Measurements from ENCODE around the gene CYGB. TPM values are rescaled to one million over a fixed set of nuclear protein-coding genes. Genes with fewer than 3 reads are reported as not detected.

The CYGB gene
- total and polyA plus RNA-seq, 2 of the 13 experiments (the other 11 are each of a cell fraction or from before 2014, with no cell fraction given) = 18.9 to 27.1 TPM

DNA sequence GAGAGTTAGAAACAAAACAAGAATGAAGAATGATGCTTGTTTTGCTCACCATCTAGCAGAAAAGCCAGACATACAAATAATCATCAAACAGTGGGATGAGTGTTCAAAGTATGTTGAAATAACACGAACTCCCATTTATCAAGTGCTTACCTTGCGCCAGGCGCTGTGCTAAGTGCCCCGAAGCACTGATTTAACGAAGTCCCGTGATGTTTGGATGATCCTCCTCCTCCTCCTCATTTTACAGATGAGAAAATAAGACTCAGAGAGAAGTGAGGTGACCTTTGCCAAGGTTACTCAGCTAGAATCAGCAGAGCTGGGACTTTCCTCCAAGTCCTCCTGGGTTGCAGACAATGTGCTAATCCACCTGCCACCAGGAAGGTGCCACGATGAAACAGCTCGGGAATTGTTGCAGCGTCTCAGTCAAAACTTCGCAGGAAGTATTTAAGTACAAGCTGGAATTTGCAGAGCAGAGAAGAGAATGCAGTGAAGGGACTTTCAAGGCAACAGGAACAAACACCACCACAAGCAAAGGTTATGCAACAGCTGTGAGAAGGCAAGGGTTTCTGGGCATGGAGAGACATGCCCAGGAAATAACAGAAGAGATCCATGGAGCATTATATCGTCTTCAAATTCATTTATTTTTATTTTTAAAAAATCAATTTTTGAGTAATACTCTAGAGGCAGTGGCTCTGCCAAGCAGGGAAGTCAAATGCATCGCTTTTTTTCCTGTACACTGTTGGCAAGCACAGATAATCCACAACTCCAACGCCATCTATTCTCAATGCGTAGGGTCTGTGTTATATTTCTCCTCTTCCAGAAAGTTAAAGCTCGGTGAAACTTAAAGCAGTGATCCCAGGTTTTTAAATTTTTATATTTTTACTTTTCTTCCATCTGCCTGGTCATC is 13.5 kb upstream of the CYGB start:
- WGBS (ENCODE audit: low lambda C conversion rate) = 21% methylated on average over 15 of the region's 15 CpGs
- peaks cover 0 to under 1% of the 10 kb centered on the region in 2 experiments; a peak in 1 of 5 replicates for H3K36me3 ChIP-seq (replicated peaks in 1 of 2; ENCODE audit: control insufficient read depth in 1 of 2, insufficient read depth in 2 of 2, low read length in 2 of 2)
- FAIRE-seq = peak; percentile 78
- BruUV-seq (replicated peaks) = TSS peak; percentile 95
- in situ Hi-C loops (cut with HindIII; ENCODE audit: extremely low pct_ligation_motif_present, low pct_unique_long_range_greater_than_20kb) = no loop called here
- intact Hi-C loops (cut with micrococcal nuclease; ENCODE audit: unreplicated experiment) = loop anchor here (5.0 to 10.0 kb wide), 2 partner anchors 36 to 154 kb away; partner anchors contain the start of gene ST6GALNAC2
- peak overlapping the region; percentile 93 for H3K4me2 ChIP-seq (ENCODE audit: low read depth, low read length)
- H3K79me2 ChIP-seq (ENCODE audit: insufficient read depth, low read length) = peaks cover 42% of the 10 kb centered on the region
- ChIA-PET CTCF (ENCODE audit: low intra/inter-chr PET ratio, low total read pairs) (no interaction called here), POLR2A (interaction anchor here (0.6 to 4.4 kb wide), 18 partner anchors 10 to 1157 kb away, joined by 3 to 40 read pairs (median 7); partner anchors contain the start of genes MXRA7, PRCD, RHBDF2 and ST6GALNAC2)
- peak overlapping the region; percentile 43 to 66 (median 66) for H3K4me3 ChIP-seq (replicated peaks in 1 of 3; ENCODE audit: insufficient read depth in 1 of 3, low read depth in 2 of 3, low read length in 3 of 3)
- H3K4me1 ChIP-seq (ENCODE audit: insufficient read depth, low read length) = peaks cover 88% of the 10 kb centered on the region
- no peaks in the 10 kb centered on the region for H3K9me3 ChIP-seq (ENCODE audit: low read length)
- ATAC-seq = peak; percentile 20
- H2AFZ ChIP-seq (ENCODE audit: low read length) = no peak overlapping the region
- peaks cover 7% of the 10 kb centered on the region; the same call in 1 of the 2 replicates for H4K20me1 ChIP-seq (ENCODE audit: insufficient read depth, low read length)
- H3K27ac ChIP-seq (ENCODE audit: extremely low read length, insufficient read depth, low read length) = peak overlapping the region; percentile 78
- H3K27me3 ChIP-seq (ENCODE audit: control insufficient read depth in 1 of 2, insufficient read depth in 2 of 2, low read length in 2 of 2) = no peaks in the 10 kb centered on the region
- H3K9ac ChIP-seq (ENCODE audit: insufficient read depth, low read depth, low read length) = peak overlapping the region; percentile 64
- peak; percentile 87 for DNase-seq (ENCODE audit: low spot score)
- TF ChIP-seq ZNF644 (CRISPR knock-in tag; IDR thresholded peaks at IDR 0.05; ENCODE audit: low read depth) (peak; percentile 85), KAT7 (CRISPR knock-in tag; IDR thresholded peaks at IDR 0.05; ENCODE audit: borderline replicate concordance) (peak; percentile 54; the same call in 1 of the 2 replicates), ZNF441 (CRISPR knock-in tag; IDR thresholded peaks at IDR 0.05; ENCODE audit: borderline replicate concordance) (peak; percentile 82), ZNF883 (CRISPR knock-in tag; IDR thresholded peaks at IDR 0.05; ENCODE audit: not compliant biosample characterization) (no peak)
- TF ChIP-seq, protein P1, sequence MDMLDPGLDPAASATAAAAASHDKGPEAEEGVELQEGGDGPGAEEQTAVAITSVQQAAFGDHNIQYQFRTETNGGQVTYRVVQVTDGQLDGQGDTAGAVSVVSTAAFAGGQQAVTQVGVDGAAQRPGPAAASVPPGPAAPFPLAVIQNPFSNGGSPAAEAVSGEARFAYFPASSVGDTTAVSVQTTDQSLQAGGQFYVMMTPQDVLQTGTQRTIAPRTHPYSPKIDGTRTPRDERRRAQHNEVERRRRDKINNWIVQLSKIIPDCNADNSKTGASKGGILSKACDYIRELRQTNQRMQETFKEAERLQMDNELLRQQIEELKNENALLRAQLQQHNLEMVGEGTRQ (IDR thresholded peaks at IDR 0.05; ENCODE audit: low read depth, low read length) = no peak
- TF ChIP-seq, protein P1 (CRISPR knock-in tag; IDR thresholded peaks at IDR 0.05; ENCODE audit: borderline replicate concordance) = no peak
- TF ChIP-seq, protein P2, sequence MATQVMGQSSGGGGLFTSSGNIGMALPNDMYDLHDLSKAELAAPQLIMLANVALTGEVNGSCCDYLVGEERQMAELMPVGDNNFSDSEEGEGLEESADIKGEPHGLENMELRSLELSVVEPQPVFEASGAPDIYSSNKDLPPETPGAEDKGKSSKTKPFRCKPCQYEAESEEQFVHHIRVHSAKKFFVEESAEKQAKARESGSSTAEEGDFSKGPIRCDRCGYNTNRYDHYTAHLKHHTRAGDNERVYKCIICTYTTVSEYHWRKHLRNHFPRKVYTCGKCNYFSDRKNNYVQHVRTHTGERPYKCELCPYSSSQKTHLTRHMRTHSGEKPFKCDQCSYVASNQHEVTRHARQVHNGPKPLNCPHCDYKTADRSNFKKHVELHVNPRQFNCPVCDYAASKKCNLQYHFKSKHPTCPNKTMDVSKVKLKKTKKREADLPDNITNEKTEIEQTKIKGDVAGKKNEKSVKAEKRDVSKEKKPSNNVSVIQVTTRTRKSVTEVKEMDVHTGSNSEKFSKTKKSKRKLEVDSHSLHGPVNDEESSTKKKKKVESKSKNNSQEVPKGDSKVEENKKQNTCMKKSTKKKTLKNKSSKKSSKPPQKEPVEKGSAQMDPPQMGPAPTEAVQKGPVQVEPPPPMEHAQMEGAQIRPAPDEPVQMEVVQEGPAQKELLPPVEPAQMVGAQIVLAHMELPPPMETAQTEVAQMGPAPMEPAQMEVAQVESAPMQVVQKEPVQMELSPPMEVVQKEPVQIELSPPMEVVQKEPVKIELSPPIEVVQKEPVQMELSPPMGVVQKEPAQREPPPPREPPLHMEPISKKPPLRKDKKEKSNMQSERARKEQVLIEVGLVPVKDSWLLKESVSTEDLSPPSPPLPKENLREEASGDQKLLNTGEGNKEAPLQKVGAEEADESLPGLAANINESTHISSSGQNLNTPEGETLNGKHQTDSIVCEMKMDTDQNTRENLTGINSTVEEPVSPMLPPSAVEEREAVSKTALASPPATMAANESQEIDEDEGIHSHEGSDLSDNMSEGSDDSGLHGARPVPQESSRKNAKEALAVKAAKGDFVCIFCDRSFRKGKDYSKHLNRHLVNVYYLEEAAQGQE (IDR thresholded peaks at IDR 0.05; ENCODE audit: borderline replicate concordance in 1 of 2, low read depth in 1 of 2, low read length in 2 of 2) = no peak
- TF ChIP-seq, protein P3, sequence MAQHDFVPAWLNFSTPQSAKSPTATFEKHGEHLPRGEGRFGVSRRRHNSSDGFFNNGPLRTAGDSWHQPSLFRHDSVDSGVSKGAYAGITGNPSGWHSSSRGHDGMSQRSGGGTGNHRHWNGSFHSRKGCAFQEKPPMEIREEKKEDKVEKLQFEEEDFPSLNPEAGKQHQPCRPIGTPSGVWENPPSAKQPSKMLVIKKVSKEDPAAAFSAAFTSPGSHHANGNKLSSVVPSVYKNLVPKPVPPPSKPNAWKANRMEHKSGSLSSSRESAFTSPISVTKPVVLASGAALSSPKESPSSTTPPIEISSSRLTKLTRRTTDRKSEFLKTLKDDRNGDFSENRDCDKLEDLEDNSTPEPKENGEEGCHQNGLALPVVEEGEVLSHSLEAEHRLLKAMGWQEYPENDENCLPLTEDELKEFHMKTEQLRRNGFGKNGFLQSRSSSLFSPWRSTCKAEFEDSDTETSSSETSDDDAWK (CRISPR knock-in tag; IDR thresholded peaks at IDR 0.05) = no peak
- TF ChIP-seq, protein P4, sequence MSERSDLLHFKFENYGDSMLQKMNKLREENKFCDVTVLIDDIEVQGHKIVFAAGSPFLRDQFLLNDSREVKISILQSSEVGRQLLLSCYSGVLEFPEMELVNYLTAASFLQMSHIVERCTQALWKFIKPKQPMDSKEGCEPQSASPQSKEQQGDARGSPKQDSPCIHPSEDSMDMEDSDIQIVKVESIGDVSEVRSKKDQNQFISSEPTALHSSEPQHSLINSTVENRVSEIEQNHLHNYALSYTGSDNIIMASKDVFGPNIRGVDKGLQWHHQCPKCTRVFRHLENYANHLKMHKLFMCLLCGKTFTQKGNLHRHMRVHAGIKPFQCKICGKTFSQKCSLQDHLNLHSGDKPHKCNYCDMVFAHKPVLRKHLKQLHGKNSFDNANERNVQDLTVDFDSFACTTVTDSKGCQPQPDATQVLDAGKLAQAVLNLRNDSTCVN (CRISPR knock-in tag; IDR thresholded peaks at IDR 0.05; ENCODE audit: borderline replicate concordance) = 0 out of 2 replicates have a peak, but pooled peaks have one; percentile 21
- TF ChIP-seq, protein P5, sequence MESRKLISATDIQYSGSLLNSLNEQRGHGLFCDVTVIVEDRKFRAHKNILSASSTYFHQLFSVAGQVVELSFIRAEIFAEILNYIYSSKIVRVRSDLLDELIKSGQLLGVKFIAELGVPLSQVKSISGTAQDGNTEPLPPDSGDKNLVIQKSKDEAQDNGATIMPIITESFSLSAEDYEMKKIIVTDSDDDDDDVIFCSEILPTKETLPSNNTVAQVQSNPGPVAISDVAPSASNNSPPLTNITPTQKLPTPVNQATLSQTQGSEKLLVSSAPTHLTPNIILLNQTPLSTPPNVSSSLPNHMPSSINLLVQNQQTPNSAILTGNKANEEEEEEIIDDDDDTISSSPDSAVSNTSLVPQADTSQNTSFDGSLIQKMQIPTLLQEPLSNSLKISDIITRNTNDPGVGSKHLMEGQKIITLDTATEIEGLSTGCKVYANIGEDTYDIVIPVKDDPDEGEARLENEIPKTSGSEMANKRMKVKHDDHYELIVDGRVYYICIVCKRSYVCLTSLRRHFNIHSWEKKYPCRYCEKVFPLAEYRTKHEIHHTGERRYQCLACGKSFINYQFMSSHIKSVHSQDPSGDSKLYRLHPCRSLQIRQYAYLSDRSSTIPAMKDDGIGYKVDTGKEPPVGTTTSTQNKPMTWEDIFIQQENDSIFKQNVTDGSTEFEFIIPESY (CRISPR knock-in tag; IDR thresholded peaks at IDR 0.05) = peak; percentile 47
